ENCODE data around the gene KCTD15. TPM values are rescaled to one million over a fixed set of nuclear protein-coding genes. Genes with fewer than 3 reads are reported as not detected.

Gene KCTD15
- total RNA-seq, 1 donor from 2014 or later, result 86.8 TPM

GRCh38 chr19:33864311-33864850, 67.7 kb downstream of the KCTD15 start:
- no peak overlapping the region for H3K27ac Mint-ChIP-seq (ENCODE audit: unreplicated experiment)
- H3K4me1 Mint-ChIP-seq (ENCODE audit: unreplicated experiment), result peaks cover 24% of the 10 kb centered on the region
- no peak overlapping the region for H3K4me3 Mint-ChIP-seq (ENCODE audit: unreplicated experiment)
- no peaks in the 10 kb centered on the region for H3K9me3 Mint-ChIP-seq (ENCODE audit: unreplicated experiment)
- no peak for TF ChIP-seq CTCF (IDR thresholded peaks at IDR 0.05)
- no peak for DNase-seq (ENCODE audit: extremely low spot score, unreplicated experiment)
- H3K36me3 Mint-ChIP-seq (ENCODE audit: unreplicated experiment), result no peaks in the 10 kb centered on the region
- H3K27me3 Mint-ChIP-seq (ENCODE audit: unreplicated experiment), result no peaks in the 10 kb centered on the region

- Mint-ChIP-seq H3K9me3 (ENCODE audit: unreplicated experiment) (no peaks in the 10 kb centered on the region), H3K4me3 (ENCODE audit: unreplicated experiment) (no peak overlapping the region), H3K27me3 (ENCODE audit: unreplicated experiment) (no peaks in the 10 kb centered on the region), H3K4me1 (ENCODE audit: unreplicated experiment) (peaks cover 27% of the 10 kb centered on the region), H3K27ac (ENCODE audit: unreplicated experiment) (no peak overlapping the region), H3K36me3 (ENCODE audit: unreplicated experiment) (no peaks in the 10 kb centered on the region)
- no peak for DNase-seq (ENCODE audit: extremely low spot score, unreplicated experiment)
- TF ChIP-seq CTCF (IDR thresholded peaks at IDR 0.05), result no peak
Measured at GRCh38 chr19:33865306-33865705, 68.6 kb downstream of the KCTD15 start.

Other genes starting within 250 kb of the KCTD15 start
- 0.35 TPM in 1 of 2 replicates, not detected in the other for gene CHST8, start 174.9 kb upstream of the KCTD15 start, total RNA-seq

Measured in osteocyte (in vitro differentiated cells).